NB4 (cell line): ENCODE data around the gene POU2AF1.

Experiments used
- CTCF ChIP-seq: IDR thresholded peaks from one replicate; pipeline ENCODE4 v1.5.1; 2012; ENCODE audit warnings: low read depth, low read length
- MYC ChIP-seq: IDR thresholded peaks from 2 replicates; pipeline ENCODE4 v1.6.1; 2011; ENCODE audit warnings: low read depth, low read length
- POLR2A ChIP-seq: IDR thresholded peaks from 2 replicates; pipeline ENCODE4 v1.6.1; 2011; ENCODE audit warnings: mild to moderate bottlenecking; ENCODE audit not compliant: insufficient read length; ENCODE audit errors: extremely low read depth
- TF ChIP-seq, protein P1 (sequence below): IDR thresholded peaks from 2 replicates; pipeline ENCODE4 v1.6.1; 2011; ENCODE audit warnings: low read depth, low read length

GRCh38 chr11:111355956-111356659 lies 23.0 kb downstream of the POU2AF1 start:
- TF ChIP-seq CTCF (no peak), POLR2A (no peak), MYC (no peak)
- TF ChIP-seq, protein P1, sequence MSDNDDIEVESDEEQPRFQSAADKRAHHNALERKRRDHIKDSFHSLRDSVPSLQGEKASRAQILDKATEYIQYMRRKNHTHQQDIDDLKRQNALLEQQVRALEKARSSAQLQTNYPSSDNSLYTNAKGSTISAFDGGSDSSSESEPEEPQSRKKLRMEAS: no peak
